Stimulated activated CD8-positive, alpha-beta memory T cell treated with anti-CD3 and anti-CD28 coated beads, Interleukin-15, amount 100 ng/mL, for 48 hours (primary cell): ENCODE results near the gene RPH3AL.

Experiments used
- DNase-seq, 2 donors: peaks; one replicate each; pipeline ENCODE4 v3.0.0-alpha.2; 2020; ENCODE audit warnings: low read depth in 2 of 2

Gene RPH3AL

GRCh38 chr17:353213-353837 lies 718 bp upstream of the RPH3AL start:
- no peak for DNase-seq

DNA sequence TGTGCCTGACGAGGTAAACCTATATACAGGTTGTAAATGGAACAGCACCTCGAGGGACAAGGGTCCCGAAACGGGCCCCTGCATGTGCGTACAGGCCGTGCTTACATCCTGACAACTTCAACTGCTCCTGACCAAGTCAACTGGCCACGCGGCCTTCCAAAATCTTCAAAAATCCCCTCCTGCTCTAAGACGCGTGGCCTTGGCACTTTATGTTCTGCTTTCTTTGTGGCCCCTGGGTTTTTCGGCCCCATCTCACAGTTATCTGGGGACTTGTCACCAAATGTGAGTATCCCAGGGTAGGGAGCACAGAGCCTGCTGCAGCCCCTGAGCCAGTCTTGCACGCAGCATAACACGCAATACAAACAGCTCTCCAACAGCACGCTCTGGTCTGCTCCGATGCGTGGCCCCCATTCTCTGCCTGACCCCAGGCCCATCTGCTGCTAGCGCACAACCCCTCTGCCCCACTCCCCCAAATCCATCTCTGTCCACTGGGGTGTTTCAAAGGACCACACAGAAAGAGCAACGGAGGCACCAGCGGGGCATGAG lies 659 bp downstream of the RPH3AL start:
- no peak for DNase-seq

- no peak for DNase-seq
Observed at GRCh38 chr17:351449-351738, 1.2 kb downstream of the RPH3AL start.

- DNase-seq = no peak
Observed at GRCh38 chr17:350706-351448, 1.7 kb downstream of the RPH3AL start.

GRCh38 chr17:349666-350065 lies 2.9 kb downstream of the RPH3AL start:
- no peak for DNase-seq

DNA sequence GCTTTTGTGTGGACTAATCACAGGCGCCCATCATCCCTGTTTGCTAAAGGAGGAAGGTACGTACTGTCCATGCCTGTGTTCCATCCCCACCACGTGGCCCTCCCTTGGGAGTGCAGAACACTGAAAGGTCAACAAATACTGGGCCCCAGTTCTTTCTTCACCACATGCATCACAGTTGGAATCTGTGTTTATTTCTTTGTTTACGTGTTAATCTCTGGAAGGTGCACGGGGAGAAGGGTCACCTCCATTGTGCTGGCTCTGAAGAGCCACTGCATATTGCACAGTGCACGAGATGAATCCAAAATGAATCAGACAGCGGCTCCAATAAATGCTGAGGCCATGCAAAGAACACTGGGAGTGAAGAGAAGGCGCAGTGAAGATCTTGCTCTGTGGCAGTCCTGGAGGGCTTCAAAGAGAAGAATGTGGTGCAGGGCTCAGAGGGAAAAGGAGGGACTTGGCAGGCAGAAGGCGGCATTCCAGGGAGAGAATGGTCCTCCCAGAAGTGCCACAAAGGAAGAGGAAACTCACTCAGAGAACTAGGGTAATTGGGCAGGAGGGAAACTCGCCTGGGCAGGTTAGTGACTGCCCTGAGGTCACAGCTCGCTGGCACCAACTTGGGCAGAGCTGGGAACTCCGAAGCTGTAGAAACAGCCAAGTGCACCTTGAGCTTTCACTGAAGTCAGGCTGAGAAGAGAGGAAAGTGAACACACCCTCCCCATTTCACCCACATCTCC lies 3.7 kb downstream of the RPH3AL start:
- DNase-seq = no peak

DNA sequence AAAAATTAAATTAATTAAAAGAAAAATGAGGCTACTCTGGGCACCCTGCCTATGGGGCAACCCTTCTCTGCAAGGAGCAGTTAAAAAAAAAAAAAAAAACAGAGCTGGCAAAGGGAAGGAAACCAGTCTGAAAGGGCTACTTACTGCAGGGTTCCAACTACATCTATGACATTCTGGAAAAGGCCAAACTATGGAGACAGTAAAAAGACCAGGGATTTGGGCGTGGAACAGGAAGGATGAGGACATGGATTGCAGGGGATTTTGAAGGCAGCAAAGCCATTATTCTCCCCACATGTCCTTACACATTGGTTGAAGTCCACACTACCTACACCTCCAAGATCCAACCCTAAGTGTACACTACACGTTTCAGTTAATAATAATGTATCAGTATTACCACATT lies 4.6 kb downstream of the RPH3AL start:
- no peak for DNase-seq

GRCh38 chr17:347309-347899 lies 5.2 kb downstream of the RPH3AL start:
- no peak for DNase-seq

DNA sequence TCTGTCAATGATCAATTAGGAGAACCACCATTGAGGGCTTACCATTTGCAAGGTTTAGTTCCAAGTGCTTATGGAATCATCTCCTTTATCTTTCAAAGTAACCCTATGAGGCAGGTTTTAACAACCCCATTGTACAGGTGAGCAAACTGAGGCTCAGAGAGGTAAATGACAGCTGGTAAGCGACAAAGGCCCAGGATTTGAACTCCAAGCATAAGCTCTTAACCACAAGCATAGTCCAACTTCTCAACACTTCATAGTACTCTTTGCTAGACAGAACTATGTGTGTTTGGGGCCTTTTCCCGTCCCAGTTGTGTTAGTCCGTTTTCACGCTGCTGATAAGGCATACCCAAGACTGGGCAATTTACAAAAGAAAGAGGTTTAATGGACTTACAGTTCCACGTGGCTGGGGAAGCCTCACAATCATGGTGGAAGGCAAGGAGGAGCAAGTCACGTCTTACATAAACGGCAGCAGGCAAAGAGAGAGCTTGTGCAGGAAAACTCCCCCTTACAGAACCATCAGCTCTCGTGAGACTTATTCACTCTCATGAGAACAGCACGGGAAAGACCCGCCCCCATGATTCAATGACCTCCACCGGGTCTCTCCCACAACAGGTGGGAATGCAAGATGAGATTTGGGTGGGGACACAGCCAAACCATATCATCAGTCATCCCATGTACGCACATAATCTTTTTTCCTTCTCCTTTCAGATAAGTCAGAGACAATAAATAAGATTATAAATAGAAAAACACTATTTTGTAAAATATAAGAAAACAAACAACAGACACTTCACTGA lies 6.4 kb downstream of the RPH3AL start:
- no peak for DNase-seq

DNA sequence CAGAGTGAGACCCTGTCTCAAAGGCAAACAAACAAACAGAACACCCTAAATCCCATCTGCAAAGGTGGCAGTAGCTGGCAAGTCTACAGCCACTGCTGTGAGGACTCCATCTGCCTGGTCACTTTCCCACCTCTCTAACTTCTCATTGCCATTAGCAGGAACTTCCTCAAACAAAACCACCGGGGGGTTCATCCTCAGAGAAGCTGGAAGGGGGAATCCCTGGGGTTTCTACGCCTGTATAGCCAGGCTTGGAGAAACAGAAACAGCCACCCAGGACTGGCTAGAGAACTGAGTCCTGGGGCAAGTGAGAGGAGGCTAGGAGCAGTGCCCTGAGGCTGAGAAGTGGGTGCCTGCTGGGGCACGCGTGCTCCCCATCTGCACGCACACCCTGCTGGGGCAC lies 7.3 kb downstream of the RPH3AL start:
- no peak for DNase-seq

GRCh38 chr17:343875-344752 lies 8.5 kb downstream of the RPH3AL start:
- DNase-seq = no peak

- DNase-seq = no peak
Observed at GRCh38 chr17:343211-343610, 9.4 kb downstream of the RPH3AL start.

GRCh38 chr17:340074-340473 lies 12.5 kb downstream of the RPH3AL start:
- DNase-seq = no peak

- no peak for DNase-seq
Observed at GRCh38 chr17:339193-340061, 13.2 kb downstream of the RPH3AL start.

DNA sequence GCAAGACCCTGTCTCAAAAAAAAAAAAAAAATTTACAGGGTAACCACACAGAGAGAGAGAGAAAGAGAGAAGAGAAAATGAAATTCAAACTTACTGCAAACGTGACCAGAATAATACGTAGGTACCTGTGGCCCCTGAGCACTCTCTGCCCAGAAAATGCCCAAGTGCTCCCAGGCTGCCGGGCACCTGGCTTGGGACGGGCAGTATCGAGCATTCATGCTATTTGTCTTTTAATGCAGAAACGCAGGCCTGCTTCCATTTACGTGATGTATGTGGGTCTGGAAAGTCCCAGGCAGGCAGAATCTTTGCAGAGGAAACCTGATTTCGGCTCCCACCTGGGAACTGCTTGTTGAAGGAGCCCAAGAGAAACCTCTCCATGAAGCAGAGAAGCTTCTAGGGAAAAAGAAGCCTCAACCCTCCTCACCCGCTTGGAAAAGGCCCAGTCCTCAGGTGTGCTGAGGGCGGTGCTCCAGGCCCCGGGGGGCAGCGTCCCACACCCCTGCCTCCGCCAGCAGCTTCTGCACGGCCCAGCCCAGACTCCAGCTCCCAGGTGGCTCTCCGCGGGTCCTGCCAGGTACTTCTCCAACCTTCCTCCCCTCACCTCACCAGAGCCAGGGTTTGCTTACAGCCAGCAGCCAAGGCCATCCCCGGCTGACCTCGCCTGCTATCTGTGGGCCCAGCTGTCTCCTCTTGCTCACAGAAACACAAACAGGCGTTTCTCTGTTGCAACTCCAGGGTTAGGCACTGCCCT lies 14.0 kb downstream of the RPH3AL start:
- DNase-seq = no peak

DNA sequence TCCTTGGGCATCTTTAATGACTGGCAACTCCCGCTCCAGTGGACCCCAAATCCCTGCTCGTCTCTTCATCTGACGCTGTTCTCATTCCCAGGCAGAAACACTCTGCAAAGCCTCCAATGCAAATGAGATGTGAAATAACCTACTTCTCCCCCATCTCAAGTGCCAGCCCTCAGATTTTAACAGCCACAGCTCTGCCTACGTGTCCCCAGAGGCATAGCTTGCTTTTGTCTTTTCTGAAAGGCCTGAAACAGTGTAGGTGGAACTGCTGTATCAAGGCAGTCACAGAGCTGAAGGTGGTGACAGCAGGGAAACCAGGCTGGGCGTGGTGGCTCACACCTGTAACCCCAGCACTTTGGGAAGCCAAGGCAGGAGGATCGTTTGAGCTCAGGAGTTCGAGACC lies 14.7 kb downstream of the RPH3AL start:
- no peak for DNase-seq

- DNase-seq = no peak
Observed at GRCh38 chr17:337453-337852, 15.2 kb downstream of the RPH3AL start.

GRCh38 chr17:337022-337420 lies 15.6 kb downstream of the RPH3AL start:
- no peak for DNase-seq
